GM12873 (cell line): Measurements from ENCODE around the gene MEF2D.
A peak's percentile ranks its signal among the peaks of the same experiment; 100 is the strongest.

Source experiments
- TF ChIP-seq, protein P1 (sequence below): IDR thresholded peaks from 2 replicates; pipeline ENCODE4 v1.5.1; 2012; ENCODE audit warnings: low read depth, mild to moderate bottlenecking, moderate library complexity, low read length, control low read depth; ENCODE audit not compliant: insufficient read depth; ENCODE audit errors: missing control alignments

The MEF2D gene

DNA sequence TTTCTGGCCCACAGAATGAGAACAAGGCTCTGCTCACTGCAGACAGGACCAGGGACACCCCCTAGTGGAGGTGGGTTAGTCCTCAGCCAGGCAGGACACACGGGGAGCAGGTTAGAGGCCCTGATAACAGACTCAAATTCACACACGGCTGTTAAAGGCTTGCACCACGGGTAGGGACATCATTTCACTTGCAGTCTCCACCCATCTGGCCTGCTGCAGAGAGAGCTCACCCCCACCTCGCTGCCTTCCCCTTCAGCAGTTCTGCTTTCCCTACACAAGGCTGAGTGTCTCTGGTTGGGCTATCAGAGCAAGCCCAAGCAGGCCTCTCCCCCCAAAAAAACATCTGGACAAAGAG, 20.6 kb downstream of the MEF2D start:
- TF ChIP-seq, protein P1, sequence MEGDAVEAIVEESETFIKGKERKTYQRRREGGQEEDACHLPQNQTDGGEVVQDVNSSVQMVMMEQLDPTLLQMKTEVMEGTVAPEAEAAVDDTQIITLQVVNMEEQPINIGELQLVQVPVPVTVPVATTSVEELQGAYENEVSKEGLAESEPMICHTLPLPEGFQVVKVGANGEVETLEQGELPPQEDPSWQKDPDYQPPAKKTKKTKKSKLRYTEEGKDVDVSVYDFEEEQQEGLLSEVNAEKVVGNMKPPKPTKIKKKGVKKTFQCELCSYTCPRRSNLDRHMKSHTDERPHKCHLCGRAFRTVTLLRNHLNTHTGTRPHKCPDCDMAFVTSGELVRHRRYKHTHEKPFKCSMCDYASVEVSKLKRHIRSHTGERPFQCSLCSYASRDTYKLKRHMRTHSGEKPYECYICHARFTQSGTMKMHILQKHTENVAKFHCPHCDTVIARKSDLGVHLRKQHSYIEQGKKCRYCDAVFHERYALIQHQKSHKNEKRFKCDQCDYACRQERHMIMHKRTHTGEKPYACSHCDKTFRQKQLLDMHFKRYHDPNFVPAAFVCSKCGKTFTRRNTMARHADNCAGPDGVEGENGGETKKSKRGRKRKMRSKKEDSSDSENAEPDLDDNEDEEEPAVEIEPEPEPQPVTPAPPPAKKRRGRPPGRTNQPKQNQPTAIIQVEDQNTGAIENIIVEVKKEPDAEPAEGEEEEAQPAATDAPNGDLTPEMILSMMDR, result peak; percentile 30

DNA sequence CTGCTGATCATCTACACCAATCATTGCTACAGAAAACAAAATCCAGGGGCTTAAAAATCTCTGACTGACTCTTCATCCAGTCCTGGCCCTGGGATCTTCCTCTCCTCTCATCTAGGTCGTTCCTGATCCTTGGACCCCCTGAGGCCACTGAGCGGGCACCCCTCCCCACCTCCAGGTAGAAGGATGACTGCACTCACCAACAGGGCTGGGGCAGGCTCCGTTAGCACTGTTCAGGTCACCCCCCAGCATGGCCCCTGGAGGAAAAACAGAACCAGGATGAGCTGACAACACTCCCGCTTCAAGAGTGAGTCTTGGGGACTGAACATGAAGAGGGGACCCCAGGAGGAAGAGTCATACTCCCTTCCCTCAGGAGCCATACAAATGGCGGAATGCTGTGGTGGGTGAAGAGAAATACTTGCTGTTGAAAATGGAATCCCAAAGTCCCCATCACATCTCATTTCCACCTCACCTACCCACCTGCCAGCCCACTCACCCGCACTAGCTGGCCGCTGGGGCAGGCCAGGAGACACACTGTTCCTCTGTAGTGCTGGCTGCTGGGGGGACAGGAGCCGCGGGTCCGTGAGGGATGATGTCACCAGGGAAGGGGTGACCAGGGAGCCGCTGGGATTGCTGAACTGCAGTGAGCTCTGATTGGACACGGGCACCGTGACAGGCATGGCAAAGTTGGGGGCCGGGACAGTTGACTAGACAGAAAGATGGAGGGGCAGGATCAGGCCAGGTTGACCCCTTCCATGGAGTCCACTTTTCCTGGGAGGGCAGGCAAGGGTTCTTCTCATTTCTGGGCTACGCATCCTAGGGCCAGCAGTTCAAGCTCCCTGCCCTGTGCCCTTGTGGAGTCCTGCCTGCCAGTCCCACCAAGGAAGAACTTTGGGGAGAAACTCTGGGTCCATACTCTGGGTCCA, 21.2 kb downstream of the MEF2D start:
- TF ChIP-seq, protein P1, result no peak

DNA sequence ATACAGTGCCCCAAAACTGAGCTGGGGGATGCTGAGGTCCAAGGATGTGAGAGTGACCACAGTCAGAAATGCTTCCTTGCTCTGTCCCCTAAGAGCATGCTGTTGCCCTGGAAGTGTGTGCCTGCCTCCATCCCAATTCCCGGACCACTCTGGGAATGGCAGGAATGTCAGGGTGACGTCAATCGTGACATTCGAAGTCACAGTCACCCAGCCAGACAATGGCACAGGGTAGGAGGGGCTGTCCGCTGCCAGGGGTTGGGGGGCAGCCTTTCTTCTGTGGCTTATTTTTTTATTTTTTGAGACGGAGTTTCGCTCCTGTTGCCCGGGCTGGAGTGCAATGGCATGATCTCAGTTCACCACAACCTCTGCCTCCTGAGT, 22.3 kb downstream of the MEF2D start:
- TF ChIP-seq, protein P1, result no peak

DNA sequence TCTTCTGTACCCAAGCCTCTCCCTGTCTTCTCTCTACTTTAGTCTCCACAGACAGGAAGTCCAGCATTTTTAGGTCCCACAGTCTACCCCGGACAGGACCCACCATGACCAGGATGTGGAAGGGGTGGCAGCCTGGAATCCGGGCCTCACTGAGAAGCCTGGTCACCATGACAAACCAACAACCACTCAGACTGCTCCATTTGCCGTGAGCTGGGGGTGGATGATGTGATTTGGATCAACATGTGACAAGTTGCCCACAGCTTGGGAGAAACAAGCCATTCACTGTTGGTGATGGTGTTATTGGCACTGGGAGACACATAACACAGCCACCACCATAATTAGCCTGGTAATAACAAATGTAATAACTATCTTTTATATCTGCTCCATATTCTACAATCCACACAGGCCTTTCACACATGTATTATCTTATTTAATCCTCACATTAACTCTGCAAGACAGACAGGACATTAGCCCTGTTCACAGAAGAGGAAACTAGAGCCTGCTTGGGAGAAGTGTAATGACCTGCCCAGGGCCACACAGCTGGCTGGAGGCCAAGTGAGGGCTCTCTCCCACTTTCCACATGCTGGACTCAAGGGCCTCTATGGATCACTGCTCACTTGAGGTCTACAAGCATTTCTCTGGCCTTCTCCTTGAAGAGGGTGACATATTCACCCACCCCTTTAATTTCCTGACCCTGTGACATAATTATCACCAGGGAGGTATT, 22.9 kb downstream of the MEF2D start:
- TF ChIP-seq, protein P1, result no peak

DNA sequence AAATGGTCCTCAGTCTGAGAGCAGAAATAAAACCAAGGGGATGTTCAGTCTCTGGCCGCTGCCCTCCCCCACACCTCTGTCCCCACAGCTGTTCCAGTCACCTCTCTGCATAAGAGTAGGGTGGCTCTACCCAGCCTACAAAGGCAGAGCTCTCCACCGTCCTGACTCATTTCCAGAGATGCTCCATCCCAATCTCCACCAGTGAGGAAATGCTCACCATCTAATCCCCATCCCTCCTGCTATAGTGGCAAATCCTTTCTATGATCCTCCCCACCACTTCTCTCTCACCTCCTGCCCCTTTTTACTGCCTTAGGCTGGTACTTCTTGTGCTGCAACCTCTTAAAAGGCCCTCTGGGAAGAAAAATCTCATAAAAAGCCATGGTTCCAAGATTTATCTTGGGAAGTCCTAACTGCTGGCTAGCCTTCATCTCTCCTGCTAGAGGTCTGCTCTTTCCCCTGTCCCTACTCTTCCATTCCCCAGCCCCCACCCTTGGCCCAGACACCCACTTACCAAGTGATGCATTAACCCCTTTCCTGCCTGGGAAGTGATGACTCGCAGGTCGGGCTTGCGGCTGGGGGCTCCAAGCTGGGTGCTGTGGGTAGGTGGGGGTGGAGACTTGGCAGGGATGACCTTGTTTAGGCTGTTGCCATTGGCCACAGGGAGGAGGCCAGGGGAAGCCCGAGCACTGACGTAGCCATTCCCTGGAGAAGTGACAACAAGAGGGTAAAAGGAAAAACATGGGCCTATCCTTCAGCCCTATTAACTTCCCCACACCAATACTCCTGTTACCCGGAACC, 23.9 kb downstream of the MEF2D start:
- TF ChIP-seq, protein P1, result no peak

DNA sequence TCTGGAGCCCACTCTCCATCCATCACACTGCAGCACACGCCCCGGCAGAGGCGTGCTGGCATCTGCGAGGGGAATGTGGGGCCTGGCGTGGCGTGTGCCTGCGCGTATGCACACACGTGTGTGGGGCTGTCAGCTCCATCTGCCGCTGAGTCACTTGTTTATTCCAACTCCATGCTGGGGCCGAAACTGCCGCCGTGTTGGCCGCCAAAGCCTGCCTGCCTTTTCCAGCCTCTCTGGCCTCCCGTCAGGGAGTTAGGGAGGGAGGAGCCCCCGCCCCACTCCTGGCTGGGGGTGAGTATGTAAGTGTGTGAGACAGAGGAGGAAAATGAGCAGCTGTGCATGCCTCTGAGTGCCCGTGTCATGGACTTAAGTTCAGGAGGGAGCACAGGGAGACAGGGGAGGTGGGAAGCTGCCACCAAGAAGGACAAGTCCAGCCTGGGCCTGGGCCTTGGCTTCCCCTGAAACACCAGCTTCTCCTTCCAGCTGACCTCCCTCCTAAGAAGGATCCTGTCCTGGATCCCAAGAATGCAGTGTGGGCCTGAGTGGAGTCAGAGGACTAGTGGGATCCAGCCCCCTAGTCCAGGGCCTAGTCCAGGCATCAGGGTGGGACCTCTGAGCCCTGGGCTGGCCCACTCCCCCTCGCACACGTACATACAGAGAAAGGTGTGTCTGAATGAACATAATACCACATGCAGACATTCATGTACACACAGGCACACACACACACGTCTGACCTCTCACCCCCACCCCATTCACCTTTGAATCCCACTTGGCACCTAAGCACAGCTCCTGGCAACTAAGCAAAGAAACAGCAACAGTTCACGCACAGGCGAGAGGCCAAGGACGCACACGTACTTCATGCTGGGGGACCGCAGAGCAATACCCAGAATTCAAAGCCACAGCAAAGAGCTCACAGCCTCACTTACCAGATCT, 24.7 kb downstream of the MEF2D start:
- TF ChIP-seq, protein P1, result no peak
